HCT116 (cell line): ENCODE results near the gene TAS2R41. TPM values are rescaled to one million over a fixed set of nuclear protein-coding genes. Genes with fewer than 3 reads are reported as not detected.
A peak's percentile ranks its signal among the peaks of the same experiment; 100 is the strongest.
"Not testable (repeated sequence)": the region's sequence is repeated elsewhere in the genome, so short reads cannot be mapped to it uniquely, and the experiment has no call there.

Source experiments
- ATAC-seq: fragments of 200-7000 bp; cut with Tn5 transposase; 2 replicates; pipeline ENCODE4 v1.9.1; 2020; ENCODE audit warnings: mild to moderate bottlenecking, moderate library complexity
- BruUV-seq: library from RNA; stranded (reverse); fragments of 400-500 nt; replicated peaks from 2 replicates; lab custom pipeline; 2021; lab: Mats Ljungman, UMichigan
- CTCF ChIA-PET: fragments of 300-600 bp; sonication (Branson Sonifier 250); formaldehyde crosslinking; loops from one replicate; lab custom pipeline; 2021; ENCODE audit warnings: antibody characterized with exemption; lab: Charles Lee
- POLR2A ChIA-PET: fragments of 300-600, 350-600 bp; sonication (Branson Sonifier 250); formaldehyde crosslinking; loops from one replicate; lab custom pipeline; 2021; ENCODE audit warnings: antibody characterized with exemption; lab: Charles Lee
- RAD21 ChIA-PET, 2 experiments: fragments of 300-600 bp; sonication (Branson Sonifier 250); formaldehyde crosslinking; loops; one replicate each; lab custom pipeline; 2023; ENCODE audit warnings: low total read pairs in 2 of 2; ENCODE audit not compliant: uncharacterized antibody in 2 of 2, unreplicated experiment in 2 of 2, low non-redundant PET in 1 of 2; lab: Charles Lee
- DNase-seq: peaks from one replicate; pipeline ENCODE4 v3.0.0-alpha.2; 2010; ENCODE audit warnings: low read depth, low spot score
- H2AFZ ChIP-seq: fragments of 200-600 bp; shearing (Covaris generic), sonication (generic); 2 replicates; pipeline ENCODE4 v1.6.1; 2017; ENCODE audit warnings: low read depth, mixed run types, mixed read lengths, antibody characterized with exemption, low read length; ENCODE audit not compliant: poor library complexity, severe bottlenecking
- H3K27ac ChIP-seq: 2 replicates; pipeline ENCODE4 v1.5.1; 2012; ENCODE audit warnings: low read depth, low read length
- H3K27me3 ChIP-seq: fragments of 200-600 bp; sonication (generic); 2 replicates; pipeline ENCODE4 v1.6.1; 2016; ENCODE audit warnings: mixed run types, low read length, mixed read lengths; ENCODE audit not compliant: insufficient read depth
- H3K36me3 ChIP-seq, 2 experiments: fragments of 200-500 bp in 1 of 2; fragments of 200-600 bp in 1 of 2; sonication (Bioruptor generic) in 1 of 2; sonication (generic) in 1 of 2; 2 replicates each; pipeline versions ENCODE4 v1.5.1 to v1.6.1; 2014 to 2016; ENCODE audit warnings: low read length in 2 of 2, inconsistent platforms in 1 of 2, mixed read lengths in 1 of 2, mixed run types in 1 of 2; ENCODE audit not compliant: insufficient read depth in 2 of 2, control insufficient read depth in 1 of 2
- H3K4me1 ChIP-seq, 2 experiments: fragments of 200-600 bp in 1 of 2; sonication (generic) in 1 of 2; 2 replicates each; pipeline versions ENCODE4 v1.5.1 to v1.6.1; 2012 to 2017; ENCODE audit warnings: low read length in 2 of 2, inconsistent platforms in 1 of 2, mild to moderate bottlenecking in 1 of 2, mixed read lengths in 1 of 2, mixed run types in 1 of 2, moderate library complexity in 1 of 2; ENCODE audit not compliant: insufficient read depth in 2 of 2, control insufficient read depth in 1 of 2
- H3K4me2 ChIP-seq: fragments of 200-600 bp; sonication (generic); 2 replicates; pipeline ENCODE4 v1.6.1; 2017; ENCODE audit warnings: mixed run types, low read length, mixed read lengths
- H3K4me3 ChIP-seq, 2 experiments: fragments of 200-600 bp in 1 of 2; sonication (generic) in 1 of 2; replicated peaks in 1 of 2; 2 replicates each; pipeline ENCODE4 v1.5.1; 2011 to 2016; ENCODE audit warnings: low read length in 2 of 2, control low read depth in 1 of 2, low read depth in 1 of 2, mild to moderate bottlenecking in 1 of 2, mixed read lengths in 1 of 2, mixed run types in 1 of 2
- H3K79me2 ChIP-seq: fragments of 200-600 bp; sonication (generic); 2 replicates; pipeline ENCODE4 v1.6.1; 2017; ENCODE audit warnings: mild to moderate bottlenecking, mixed run types, low read length, moderate library complexity, mixed read lengths; ENCODE audit not compliant: insufficient read depth
- H3K9ac ChIP-seq: fragments of 200-600 bp; sonication (generic); 2 replicates; pipeline ENCODE4 v1.6.1; 2016; ENCODE audit warnings: low read length, mixed read lengths
- H3K9me2 ChIP-seq: fragments of 200-600 bp; sonication (generic), shearing (Covaris generic); 2 replicates; pipeline ENCODE4 v1.6.1; 2017; ENCODE audit warnings: mixed run types, mild to moderate bottlenecking, moderate library complexity; ENCODE audit not compliant: insufficient read depth
- H3K9me3 ChIP-seq, 2 experiments: fragments of 200-500 bp in 1 of 2; fragments of 200-600 bp in 1 of 2; sonication (Bioruptor generic) in 1 of 2; sonication (generic) in 1 of 2; 2 replicates each; pipeline ENCODE4 v1.6.1; 2014 to 2017; ENCODE audit warnings: low read length in 2 of 2, mixed read lengths in 2 of 2, inconsistent platforms in 1 of 2, low read depth in 1 of 2, mild to moderate bottlenecking in 1 of 2, mixed run types in 1 of 2, moderate library complexity in 1 of 2; ENCODE audit not compliant: control insufficient read depth in 1 of 2, insufficient read depth in 1 of 2
- H4K20me1 ChIP-seq: fragments of 200-600 bp; sonication (generic), shearing (Covaris generic); 2 replicates; pipeline ENCODE4 v1.6.1; 2017; ENCODE audit warnings: mixed run types, mild to moderate bottlenecking, moderate library complexity; ENCODE audit not compliant: insufficient read depth
- CBX3 ChIP-seq: IDR thresholded peaks from 2 replicates; pipeline ENCODE4 v1.6.1; 2012; ENCODE audit warnings: low read depth
- FOSL1 ChIP-seq: IDR thresholded peaks from 2 replicates; pipeline ENCODE4 v1.6.1; 2012; ENCODE audit warnings: low read depth
- JUND ChIP-seq: IDR thresholded peaks from 2 replicates; pipeline ENCODE4 v1.6.1; 2012
- POLR2AphosphoS5 ChIP-seq: IDR thresholded peaks from 2 replicates; pipeline ENCODE4 v1.6.1; 2011; ENCODE audit warnings: mild to moderate bottlenecking, low read depth, low read length, moderate library complexity
- SP1 ChIP-seq: IDR thresholded peaks from 2 replicates; pipeline ENCODE4 v1.6.1; 2012; ENCODE audit warnings: low read depth
- TCF7L2 ChIP-seq: IDR thresholded peaks from 2 replicates; pipeline ENCODE4 v1.7.0; 2011; ENCODE audit warnings: borderline replicate concordance, inconsistent platforms; ENCODE audit not compliant: insufficient read depth, insufficient read length; ENCODE audit errors: extremely low read depth
- ZNF274 ChIP-seq: fragments of 200-500 bp; sonication (Bioruptor generic); IDR thresholded peaks from 2 replicates; pipeline ENCODE4 v1.6.1; 2014; ENCODE audit warnings: mild to moderate bottlenecking, low read depth, low read length, inconsistent platforms
- intact Hi-C: fragments of 100-400 bp; cut with micrococcal nuclease; formaldehyde crosslinking; loops from 2 replicates; pipeline ENCODE4 v1.10.0; 2022
- total RNA-seq: library from RNA; stranded (reverse); gene quantifications from one replicate; pipeline ENCODE4 v1.2.1, GENCODE V29; 2021; ENCODE audit not compliant: unreplicated experiment
- TF ChIP-seq, protein P1 (sequence below), 3 experiments: fragments of 200-600 bp in 1 of 3; sonication (generic) in 1 of 3; IDR thresholded peaks in 2 of 3; conservative IDR thresholded peaks in 1 of 3; 2 replicates each; pipeline ENCODE4 v1.5.1; 2012 to 2017; ENCODE audit warnings: low read depth in 2 of 3, low read length in 2 of 3, antibody characterized with exemption in 1 of 3, borderline replicate concordance in 1 of 3, control low read depth in 1 of 3, mild to moderate bottlenecking in 1 of 3, mixed read lengths in 1 of 3, mixed run types in 1 of 3, moderate library complexity in 1 of 3; ENCODE audit not compliant: insufficient read depth in 1 of 3
- TF ChIP-seq, protein P2 (sequence below): IDR thresholded peaks from 2 replicates; pipeline ENCODE4 v1.6.1; 2012

TAS2R41 gene
- total RNA-seq, 1 experiment from 2014 or later, result not detected

DNA sequence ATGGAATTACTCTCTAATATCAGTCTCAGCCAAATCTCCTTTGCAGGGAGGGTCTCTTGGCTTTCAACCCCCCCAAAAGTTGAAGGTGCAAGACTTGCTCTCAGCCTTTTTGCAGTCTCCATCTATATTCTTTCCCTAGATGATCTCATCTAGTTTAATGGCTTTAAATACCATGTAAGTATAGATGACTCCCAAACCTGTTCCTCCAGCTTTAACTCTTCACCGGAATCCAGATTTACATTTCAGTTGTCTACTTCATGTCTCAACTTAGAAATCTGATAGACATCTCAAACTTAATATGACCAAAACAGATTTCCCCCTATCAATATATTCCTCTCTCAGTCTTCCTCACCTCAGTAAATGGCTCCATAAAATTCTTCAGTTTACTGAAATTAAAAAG, 9.9 kb upstream of the TAS2R41 start (continued):
- TF ChIP-seq, protein P1, sequence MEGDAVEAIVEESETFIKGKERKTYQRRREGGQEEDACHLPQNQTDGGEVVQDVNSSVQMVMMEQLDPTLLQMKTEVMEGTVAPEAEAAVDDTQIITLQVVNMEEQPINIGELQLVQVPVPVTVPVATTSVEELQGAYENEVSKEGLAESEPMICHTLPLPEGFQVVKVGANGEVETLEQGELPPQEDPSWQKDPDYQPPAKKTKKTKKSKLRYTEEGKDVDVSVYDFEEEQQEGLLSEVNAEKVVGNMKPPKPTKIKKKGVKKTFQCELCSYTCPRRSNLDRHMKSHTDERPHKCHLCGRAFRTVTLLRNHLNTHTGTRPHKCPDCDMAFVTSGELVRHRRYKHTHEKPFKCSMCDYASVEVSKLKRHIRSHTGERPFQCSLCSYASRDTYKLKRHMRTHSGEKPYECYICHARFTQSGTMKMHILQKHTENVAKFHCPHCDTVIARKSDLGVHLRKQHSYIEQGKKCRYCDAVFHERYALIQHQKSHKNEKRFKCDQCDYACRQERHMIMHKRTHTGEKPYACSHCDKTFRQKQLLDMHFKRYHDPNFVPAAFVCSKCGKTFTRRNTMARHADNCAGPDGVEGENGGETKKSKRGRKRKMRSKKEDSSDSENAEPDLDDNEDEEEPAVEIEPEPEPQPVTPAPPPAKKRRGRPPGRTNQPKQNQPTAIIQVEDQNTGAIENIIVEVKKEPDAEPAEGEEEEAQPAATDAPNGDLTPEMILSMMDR (IDR thresholded peaks at IDR 0.05 in 2 of 3, conservative IDR thresholded peaks at IDR 0.05 in 1 of 3; ENCODE audit: borderline replicate concordance in 1 of 3, insufficient read depth in 1 of 3, low read depth in 2 of 3, low read length in 2 of 3), result no peak
- TF ChIP-seq, protein P2, sequence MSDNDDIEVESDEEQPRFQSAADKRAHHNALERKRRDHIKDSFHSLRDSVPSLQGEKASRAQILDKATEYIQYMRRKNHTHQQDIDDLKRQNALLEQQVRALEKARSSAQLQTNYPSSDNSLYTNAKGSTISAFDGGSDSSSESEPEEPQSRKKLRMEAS, result no peak
- TF ChIP-seq ZNF274, result no peak

DNA sequence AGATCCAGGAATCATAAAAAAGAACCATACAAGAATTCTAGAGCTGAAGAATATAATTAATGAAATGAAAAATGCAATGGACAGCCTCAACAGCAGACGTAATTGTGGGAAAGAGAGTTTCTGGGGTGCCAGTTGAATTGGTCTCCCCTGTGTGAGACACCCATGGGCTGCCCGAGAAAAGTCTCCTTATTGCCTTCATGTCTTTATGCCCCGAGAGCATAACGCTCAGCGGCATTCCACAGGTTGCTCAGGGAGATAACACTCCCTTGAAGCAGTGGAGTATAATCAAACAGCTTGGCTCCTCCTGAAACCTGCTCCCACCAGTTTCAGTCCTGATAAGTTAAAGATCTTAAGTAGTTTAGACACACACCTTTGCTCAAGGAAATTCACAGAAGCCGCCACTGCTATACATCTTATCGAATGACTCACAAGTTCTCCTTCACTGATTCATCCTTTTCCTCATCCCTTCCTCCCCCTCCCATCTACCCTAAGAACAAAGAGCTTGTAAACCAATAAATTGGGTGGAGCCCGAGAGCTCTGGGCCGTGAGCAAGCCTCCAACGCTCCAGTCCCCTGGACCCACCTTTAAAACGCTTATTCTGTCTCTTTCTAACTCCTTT, 5.5 kb upstream of the TAS2R41 start:
- intact Hi-C loops, result loop anchor here (2.0 kb wide), 1 partner anchor 21 kb away; no protein-coding TSS in a partner anchor
- ChIA-PET POLR2A (interaction anchor here (1.0 kb wide), 1 partner anchor 10 kb away, joined by 3 read pairs; no protein-coding TSS in a partner anchor), RAD21 (interaction anchor here in 1 of 2 experiments (1.5 kb wide), 1 partner anchor 64 kb away, joined by 3 read pairs; the partner anchor contains the start of gene EPHA1), CTCF (interaction anchor here (0.9 kb wide), 1 partner anchor 92 kb away, joined by 3 read pairs; no protein-coding TSS in a partner anchor)
- H3K27ac ChIP-seq, result peak overlapping the region; percentile 67
- DNase-seq, result peak; percentile 93
- not testable (repeated sequence) for H3K79me2 ChIP-seq, H3K27me3 ChIP-seq, H3K36me3 ChIP-seq, H3K9me2 ChIP-seq, H3K9me3 ChIP-seq, H4K20me1 ChIP-seq
- H3K4me2 ChIP-seq, result peak overlapping the region; percentile 80
- peak overlapping the region; percentile 87 for H2AFZ ChIP-seq
- peak; percentile 42; the same call in 1 of the 2 replicates for TF ChIP-seq POLR2AphosphoS5
- peak; percentile 69; the same call in 1 of the 2 replicates for TF ChIP-seq CBX3
- TF ChIP-seq TCF7L2, result peak; percentile 82
- peak; percentile 85 for TF ChIP-seq JUND
- peak; percentile 88 for TF ChIP-seq FOSL1
- TF ChIP-seq SP1, result peak; percentile 76
- TF ChIP-seq, protein P2, result 0 out of 2 replicates have a peak, but pooled peaks have one; percentile 10
- H3K4me3 ChIP-seq, result peak overlapping the region in 1 of 2 experiments; percentile 50
- H3K4me1 ChIP-seq, result peaks cover 15 to 34% of the 10 kb centered on the region in 2 experiments
- peak overlapping the region; percentile 64 for H3K9ac ChIP-seq
- ATAC-seq, result peak; percentile 78
- TSS peak; percentile 64 for BruUV-seq
